GM19455 (cell line): Measurements from ENCODE around the gene PUS7.
"Not testable (repeated sequence)": the region's sequence is repeated elsewhere in the genome, so short reads cannot be mapped to it uniquely, and the experiment has no call there.

ENCODE experiments used
- ATAC-seq: cut with Tn5 transposase; IDR thresholded peaks from one replicate; pipeline ENCODE4 v1.9.1; 2021; ENCODE audit not compliant: unreplicated experiment

The PUS7 gene

DNA sequence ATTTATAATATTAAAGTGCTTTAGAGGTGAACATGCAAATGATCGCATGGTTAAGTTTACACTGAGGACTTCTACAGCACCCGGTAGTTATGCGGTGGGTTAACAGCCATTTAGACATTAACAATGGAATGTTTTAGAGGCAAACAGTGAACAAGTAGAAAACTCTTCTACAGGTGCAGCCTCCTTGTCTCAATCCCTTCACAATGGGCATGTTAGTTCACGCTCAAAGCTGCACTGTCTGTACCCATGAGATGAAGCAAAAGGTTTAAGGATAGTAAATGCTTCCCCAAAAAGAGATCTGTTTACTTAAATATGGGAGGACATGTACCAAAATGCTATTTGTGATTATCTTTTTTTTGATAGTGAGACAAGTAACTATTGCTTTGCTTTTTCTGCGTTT is 25.1 kb downstream of the PUS7 start:
- ATAC-seq, result no peak

DNA sequence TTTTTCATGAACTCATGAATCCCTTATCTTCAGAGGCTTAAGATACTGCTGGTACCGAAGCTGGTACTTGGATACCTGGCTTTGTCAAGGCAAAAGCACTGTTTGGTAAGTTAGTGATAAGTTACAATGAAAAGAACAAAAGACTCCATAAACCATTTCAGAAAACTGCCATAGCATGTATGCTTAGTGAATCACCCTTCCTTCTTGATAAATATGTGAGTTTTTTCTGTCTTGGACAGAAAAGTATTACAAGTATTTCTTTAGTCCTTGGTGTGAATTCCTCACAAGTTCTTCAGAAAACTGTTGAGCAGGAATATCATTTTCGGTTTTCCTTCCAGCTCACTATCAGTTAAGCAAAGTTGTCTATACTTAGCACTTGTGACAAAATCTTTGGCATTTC is 25.6 kb downstream of the PUS7 start:
- ATAC-seq, result no peak

DNA sequence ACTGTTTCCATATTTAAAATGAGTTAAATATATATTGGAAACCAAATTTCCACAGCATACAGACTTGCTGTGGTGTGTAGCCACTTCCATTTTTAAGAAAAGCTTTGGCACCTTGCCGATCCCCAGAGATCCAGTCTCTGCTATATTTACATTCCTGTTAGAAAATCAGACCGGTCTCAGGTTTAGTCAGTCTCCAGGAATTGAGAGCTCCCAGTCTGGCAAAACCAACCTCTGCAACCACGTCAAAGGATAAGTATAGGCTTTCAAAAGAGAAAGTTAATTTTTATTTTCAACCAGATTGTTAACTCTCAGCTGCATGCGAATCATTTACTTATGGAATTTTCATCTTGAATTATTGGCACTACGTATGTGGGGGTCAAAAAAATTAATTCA is 28.2 kb downstream of the PUS7 start:
- no peak for ATAC-seq

DNA sequence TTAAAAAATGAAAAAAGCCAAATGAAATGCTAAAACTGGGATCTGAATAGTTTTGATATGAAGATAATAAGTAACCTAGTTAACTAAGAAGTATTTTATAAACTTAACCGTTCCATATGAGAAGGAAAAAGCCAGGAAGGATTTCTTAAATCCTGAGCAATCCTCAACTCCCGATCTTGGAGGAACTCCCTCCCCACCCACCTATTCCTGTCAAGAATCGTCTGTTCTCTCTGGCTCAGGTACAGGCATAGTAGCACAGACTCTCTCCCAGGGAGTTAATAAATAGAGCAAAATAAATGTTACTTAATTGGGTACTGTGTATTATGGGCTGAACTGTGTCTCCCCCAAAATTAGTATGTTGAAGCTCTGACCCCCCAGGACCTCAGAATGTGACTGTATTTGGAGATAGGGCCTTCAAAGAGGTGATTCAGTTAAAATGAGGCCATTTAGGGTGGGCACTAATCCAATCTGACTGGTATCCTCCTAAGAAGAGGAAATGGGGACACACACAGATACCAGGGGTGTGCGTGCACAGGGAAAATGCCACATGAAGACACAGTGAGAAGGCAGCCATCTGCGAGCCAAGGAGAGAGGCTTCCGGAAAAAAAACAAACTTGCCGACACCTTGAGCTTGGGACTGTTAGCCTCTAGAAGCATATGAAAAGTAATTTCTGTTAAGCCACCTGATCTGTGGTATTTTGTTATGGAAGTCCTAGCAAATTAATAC is 28.7 kb downstream of the PUS7 start:
- ATAC-seq, result no peak

DNA sequence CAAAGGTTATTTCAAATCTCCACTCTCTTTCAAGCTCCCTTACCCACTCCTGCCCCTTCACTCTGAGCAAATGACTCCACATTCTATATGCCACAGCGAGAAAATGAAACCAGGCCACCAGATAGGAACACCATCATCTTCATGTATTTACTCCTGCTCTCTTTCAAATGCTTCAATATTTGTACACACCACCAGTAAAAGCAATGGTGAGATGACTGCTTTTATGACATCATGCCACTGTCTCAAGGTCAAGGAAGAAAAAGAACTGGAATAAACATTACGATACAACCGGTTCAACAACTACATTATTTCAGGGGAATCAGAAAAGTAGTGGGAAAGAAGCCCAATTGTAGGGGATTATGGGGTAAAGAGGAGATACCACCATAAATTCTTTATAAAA is 32.7 kb downstream of the PUS7 start:
- ATAC-seq, result no peak

DNA sequence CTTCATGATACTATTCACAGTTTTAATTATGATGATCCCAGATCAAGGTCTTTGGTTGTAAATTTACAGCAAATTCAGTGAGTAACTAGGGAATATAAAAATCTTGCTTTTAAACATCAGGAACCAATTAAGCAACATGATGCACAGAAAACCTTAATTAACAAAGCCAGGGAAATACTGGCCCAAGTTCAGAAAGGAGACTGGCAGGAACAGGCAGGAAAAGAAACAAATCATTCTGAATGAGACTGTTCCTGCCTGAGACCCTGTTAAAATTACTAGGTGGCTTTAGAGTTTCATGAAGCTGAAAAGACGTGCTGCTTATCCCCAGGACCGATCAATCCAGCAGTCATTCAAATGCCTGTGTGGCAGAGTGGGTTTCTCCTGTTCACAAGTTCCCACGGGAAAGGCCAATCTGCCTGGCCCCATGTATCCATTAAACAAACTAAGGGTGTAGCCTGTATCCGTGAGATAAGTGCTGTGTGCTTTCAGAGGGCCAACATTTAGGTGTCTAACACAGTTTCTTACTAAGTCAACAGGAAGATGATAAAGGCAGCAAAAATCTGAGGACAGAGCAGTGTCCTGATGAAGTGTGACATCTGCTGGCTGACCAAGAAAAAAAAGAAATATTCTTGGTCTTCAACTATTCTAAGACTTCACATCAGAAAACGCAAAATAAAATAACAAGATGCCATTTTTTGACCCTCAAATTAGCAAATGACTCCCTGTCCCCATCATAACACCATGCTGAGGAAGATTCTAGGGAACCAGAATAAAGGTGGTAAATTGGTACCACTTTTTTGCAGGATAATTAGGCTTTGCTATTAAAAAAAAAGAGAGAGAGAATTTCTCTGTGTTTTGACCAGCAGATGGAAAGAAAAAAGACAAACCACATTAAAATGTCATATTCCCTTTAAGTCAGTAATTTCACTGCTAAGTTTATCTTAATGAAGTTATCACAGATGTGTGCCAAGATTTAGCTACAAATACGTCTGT is 34.2 kb downstream of the PUS7 start:
- no peak for ATAC-seq

DNA sequence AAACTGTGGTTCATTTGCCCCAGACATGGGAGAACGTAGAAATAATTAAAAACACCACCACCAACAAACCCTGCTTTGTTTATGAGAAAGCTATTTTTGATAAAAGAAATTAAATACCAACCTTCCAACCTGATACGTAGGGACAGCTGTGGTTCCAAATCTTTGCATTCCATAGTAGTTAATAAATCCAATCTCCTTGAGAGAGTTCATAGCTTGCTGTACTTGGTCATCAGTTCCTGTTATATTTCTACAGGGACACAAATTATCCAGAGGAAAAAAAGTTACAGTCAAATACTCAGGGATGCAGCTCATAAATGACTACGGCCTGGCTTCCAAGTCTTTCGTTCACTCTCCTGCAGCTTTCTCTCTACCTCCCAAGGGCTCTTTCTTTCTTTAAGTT is 41.1 kb downstream of the PUS7 start:
- ATAC-seq, result no peak

DNA sequence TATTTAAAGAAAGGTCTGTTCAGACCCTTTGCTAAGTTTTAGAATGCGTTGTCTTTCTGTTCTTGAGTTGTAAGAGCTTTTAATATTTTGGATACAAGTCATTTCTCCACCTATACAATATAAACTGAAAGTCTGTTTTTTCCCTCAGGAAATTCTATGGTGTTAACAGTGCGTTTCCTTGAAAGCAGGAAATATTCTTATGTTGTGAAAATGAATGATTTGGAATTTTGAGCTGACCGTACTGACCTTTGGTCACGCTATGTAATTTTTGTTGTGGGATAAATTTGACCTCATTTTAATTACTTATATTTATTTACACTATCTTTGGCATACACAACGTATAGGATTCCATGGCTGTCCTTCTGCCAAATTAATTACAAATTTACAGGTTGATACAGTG is 43.5 kb downstream of the PUS7 start:
- ATAC-seq, result no peak

DNA sequence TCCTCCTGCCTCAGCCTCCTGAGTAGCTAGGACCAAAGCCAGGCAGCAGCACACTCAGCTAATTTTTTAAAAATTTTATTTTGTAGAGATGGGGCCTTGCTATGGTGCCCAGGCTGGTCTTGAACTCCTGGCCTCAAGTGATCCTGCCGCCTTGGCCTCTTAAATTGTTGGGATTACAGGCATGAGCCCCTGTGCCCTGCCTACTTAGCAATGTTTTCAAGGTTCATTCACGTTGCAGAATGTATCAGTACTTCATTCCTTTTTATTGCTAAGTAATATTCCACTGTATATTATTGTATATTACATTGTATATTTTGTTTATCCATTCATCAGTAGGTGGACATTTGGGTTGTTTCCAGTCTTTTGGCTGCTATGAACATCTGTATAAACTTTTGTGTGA is 44.2 kb downstream of the PUS7 start:
- ATAC-seq, result no peak

DNA sequence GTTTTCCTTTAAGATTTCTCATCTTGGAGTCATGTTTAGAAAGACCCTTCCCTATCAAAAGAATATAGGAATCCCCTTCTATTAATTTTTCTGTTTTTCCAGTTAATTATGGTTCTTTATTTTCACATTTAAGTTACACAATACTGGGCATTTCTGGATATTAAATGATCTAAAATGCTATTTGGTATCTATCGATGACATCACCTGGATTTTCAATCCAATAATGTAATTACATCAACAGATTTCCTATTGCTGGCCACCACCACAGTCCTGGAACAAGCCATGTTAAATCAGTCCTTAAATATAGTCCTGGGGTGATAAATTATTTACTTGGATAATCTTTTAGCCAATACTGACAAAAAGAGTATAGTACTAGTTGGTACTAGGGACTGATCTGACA is 48.0 kb downstream of the PUS7 start:
- ATAC-seq, result no peak

DNA sequence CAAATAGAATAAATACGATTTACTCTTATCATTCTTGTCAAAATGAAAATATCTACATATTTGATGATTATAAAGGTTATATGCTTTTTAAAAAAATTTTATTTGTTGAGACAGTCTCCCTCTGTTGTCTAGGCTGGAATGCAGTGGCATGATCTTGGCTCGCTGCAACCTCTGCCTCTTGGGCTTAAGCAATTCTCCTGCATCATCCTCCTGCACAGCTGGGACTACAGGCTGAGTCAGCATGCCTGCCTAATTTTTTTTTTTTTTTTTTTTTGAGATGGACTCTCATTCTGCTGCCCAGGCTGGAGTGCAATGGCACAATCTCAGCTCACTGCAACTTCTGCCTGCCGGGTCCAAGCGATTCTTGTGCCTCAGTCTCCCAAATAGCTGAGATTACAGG is 48.9 kb downstream of the PUS7 start:
- no peak for ATAC-seq

DNA sequence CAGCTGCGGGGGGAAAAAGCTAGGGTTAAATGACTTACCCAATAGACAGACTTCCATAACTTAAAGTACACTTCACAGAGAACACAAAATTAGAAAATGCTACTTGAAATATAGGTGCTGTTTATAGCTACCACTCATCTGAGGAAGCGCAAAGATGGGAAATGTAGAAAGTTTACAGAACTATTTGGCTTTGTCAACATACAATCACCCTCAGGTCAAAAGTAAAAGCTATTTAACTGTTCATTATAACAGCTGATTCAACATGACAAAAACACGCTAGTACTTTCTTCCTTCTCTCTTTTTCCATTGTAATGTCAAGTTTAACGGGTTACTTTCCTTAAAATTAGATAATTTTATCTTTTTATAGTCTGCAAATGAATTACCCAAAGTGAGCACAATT is 51.2 kb downstream of the PUS7 start:
- no peak for ATAC-seq

DNA sequence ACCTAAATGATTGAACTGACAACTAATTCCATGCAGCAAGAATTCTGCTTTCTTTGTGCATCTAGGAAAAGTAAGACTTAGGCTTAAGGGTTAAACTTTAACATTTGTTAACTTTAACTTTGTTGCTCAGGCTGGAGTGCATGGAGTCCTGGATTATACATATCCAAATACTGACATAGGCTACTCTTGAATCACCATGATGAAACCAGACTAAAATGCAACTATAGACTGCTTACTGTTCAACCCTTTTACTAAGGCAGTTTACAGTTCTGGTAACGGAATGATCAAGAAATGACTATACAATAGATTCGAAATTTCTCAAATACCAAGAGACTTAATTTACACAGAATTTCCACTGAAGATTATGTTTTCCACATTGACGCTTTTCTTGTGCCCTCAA is 52.0 kb downstream of the PUS7 start:
- no peak for ATAC-seq

DNA sequence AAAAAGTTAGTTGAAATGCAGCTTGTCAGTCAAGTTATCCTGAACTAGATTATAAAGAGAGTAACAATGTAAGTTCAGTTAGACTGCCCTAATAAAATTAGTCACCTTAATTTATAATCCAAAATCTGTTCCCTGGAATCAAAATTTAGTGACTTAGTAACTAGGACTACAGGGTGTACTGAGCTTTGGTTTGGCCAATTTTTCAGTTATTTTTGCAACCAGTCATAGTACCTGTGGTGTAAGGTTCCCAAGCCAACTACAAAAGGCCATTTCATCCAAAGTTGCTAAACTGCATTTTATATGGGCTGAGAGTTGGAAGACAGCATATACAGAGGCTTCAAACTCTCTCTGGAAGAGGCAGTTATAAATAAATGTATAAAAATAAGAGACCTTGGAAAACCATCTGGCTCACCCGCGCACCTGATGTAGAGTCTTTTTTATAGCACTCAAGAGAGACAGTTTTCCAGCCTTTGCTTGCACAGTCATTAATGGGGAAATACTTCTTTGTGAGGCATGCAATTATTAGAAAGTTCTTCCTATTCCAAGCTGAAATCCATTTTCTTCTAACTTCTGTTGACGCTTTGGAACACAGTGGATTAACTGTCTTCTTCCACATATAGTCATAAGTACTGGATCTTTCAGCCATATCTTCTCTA is 59.2 kb downstream of the PUS7 start:
- ATAC-seq, result no peak

DNA sequence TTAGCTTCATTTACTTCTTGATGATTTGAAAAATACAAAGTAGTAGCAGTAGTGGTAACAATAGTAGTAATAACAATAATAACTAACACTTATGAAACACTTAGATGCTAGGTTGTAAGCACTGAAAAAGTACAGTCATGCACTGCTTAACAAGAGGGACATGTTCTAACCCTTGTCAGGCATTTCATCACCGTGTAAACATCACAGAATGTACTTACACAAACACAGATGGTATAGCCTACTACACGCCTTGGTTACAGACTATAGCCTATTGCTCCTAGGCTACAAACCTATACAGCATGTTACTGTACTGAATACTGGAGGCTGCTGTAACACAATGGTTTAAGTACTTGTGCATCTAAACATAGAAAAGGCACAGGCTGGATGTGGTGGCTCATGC is 60.6 kb downstream of the PUS7 start:
- ATAC-seq, result no peak

DNA sequence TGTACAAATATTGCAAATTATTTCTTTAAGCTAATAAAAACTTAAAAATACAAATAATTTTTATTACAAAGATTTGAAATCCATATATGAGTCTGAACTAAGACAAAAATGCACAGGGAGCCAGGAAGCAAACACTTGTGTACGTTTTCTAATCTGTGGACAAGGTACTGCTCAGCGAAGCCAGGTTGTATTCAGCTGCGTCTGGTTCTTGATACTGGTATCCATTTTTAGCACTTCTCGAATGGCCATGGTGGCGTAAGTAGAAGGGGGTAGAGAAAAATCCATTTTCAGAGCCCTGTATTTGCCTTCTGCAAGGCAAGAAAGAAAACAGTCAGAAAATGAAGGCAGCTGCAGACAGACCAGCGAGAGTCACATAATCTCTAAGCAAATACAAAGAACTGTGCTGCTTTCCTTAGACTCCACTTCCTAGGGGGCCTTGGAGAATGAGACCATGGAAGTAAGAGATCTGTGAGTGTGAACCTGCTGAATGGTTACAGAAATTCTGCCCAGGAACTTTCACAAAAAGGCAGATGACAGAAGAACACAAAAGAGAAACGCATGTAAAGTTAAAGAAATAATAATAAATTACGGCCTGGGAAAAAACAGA is 64.3 kb downstream of the PUS7 start:
- ATAC-seq, result no peak

DNA sequence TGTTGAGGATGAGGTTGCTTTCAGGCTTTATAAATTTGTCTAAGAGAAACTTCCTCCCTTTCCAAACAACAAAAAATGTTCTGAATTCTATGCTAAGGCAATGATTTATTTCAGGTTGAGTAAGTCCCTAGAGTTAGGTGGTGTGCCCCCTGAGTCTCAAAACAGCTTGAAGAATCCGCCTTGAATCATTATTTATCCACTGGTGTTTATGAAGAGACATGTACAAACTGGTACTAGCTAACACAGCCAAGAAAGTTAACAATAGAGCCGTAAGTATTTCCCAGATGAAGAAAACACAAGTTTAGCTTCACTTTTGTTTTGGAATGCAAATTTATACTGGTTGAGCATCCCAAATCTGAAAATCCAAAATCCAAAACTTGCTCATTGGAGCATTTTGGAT is 67.2 kb downstream of the PUS7 start:
- ATAC-seq, result no peak

DNA sequence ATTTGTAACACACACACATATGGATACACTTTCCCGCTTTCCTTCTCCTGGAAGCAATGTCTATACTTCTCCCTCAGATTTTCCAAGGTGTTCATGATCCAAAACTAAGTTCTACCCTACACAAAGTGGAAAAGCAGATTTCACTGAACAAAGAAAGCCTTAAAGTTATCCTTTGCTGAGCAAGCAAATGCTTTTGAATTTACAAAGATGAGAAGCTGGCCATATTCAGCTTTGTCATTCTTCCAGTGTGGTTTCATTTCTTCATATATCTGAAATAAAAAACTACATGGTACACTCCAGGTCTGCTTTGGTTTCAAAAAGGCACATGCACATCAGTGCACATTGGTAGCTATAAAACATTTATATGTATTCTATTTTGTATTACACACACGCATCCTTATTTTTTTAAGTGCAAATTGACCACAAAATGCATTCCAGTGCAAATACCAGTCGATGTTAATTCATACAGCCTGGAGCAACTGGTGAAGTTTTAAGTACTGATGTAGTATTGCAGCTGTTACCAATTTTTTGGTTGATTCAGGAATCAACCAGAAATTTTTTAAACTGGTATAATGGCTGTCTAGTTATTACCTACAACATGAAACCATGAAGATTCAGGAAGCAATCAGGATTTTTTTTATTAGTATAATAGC is 67.8 kb downstream of the PUS7 start:
- no peak for ATAC-seq

DNA sequence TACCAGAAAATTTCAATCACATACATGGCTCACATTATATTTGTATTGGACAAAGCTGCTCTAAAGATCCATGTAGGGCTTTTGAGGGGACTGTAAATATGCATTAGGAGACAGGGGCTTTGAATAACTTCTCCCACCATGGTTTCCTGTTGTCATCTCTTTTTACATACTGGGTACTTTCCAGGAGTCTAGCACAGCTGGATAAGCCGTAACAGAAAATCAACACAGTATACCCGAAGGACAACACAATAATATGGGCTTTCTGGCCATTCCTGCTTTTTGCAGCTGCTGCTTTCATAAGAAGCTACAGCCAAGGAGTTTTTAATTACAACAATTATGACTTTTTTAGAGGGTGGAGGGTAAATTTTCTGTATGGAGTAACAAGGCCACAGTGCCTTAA is 70.0 kb downstream of the PUS7 start:
- no peak for ATAC-seq

DNA sequence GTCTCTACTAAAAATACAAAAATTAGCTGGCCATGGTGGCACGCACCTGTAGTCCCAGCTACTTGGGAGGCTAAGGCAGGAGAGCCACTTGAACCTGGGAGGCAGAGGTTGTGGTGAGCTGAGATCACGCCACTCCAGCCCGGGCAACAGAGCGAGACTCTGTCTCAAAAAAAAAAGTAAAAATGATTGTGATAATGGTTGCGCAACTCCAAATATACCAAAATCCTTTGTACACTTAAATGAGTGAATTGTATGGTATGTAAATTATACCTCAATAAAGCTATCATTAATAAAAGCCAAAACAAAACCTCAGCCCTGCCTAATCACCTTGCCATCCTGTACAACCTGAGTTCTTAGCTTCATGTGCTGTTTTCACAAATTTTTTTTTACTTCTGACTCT is 71.2 kb downstream of the PUS7 start:
- not testable (repeated sequence) for ATAC-seq
